ENCODE results near the gene STK10.

The STK10 gene

GRCh38 chr5:172216345-172216744 is 28.3 kb upstream of the STK10 start:
- H3K27ac ChIP-seq = no peak overlapping the region

DNA sequence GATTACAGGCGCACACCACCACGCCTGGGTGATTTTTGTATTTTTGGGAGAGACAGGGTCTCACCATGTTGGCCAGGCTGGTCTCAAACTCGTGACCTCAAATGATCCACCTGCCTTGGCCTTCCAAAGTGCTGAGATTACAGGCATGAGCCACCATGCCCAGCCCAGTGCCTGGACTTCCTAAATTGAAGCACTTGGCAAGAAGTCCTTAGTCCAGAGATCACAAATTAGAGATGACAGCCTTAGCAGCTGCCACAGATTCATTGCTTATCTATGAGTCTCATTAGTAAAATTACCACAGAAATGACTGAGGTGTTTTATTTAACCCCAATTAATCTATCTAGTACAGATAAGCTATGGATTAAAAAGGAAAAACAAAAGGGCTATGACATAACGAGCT is 25.1 kb upstream of the STK10 start:
- no peaks in the 10 kb centered on the region for H3K4me1 ChIP-seq (ENCODE audit: low read depth, poor library complexity, severe bottlenecking)
- H2AFZ ChIP-seq (ENCODE audit: low read depth) = no peak overlapping the region
- H4K20me1 ChIP-seq (ENCODE audit: insufficient read depth) = no peaks in the 10 kb centered on the region
- no peaks in the 10 kb centered on the region for H3K27me3 ChIP-seq (ENCODE audit: insufficient read depth, low read depth)
- TF ChIP-seq, protein P1, sequence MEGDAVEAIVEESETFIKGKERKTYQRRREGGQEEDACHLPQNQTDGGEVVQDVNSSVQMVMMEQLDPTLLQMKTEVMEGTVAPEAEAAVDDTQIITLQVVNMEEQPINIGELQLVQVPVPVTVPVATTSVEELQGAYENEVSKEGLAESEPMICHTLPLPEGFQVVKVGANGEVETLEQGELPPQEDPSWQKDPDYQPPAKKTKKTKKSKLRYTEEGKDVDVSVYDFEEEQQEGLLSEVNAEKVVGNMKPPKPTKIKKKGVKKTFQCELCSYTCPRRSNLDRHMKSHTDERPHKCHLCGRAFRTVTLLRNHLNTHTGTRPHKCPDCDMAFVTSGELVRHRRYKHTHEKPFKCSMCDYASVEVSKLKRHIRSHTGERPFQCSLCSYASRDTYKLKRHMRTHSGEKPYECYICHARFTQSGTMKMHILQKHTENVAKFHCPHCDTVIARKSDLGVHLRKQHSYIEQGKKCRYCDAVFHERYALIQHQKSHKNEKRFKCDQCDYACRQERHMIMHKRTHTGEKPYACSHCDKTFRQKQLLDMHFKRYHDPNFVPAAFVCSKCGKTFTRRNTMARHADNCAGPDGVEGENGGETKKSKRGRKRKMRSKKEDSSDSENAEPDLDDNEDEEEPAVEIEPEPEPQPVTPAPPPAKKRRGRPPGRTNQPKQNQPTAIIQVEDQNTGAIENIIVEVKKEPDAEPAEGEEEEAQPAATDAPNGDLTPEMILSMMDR (conservative IDR thresholded peaks at IDR 0.05; ENCODE audit: low read depth, low read length) = no peak
- H3K4me2 ChIP-seq = no peak overlapping the region
- no peak overlapping the region for H3K4me3 ChIP-seq (IDR thresholded peaks at IDR 0.05; ENCODE audit: insufficient read depth, low read depth, low read length)
- no peaks in the 10 kb centered on the region for H3K79me2 ChIP-seq (ENCODE audit: insufficient read depth, low read depth)
- no peaks in the 10 kb centered on the region for H3K36me3 ChIP-seq (ENCODE audit: insufficient read depth)
- no peak overlapping the region for H3K9ac ChIP-seq
- H3K27ac ChIP-seq = no peak overlapping the region

More at GRCh38 chr5:172216345-172216744, 28.3 kb upstream of the STK10 start:
- H3K4me3 ChIP-seq (IDR thresholded peaks at IDR 0.05; ENCODE audit: insufficient read depth, low read depth, low read length) = no peak overlapping the region
- H3K4me2 ChIP-seq = no peak overlapping the region
- no peaks in the 10 kb centered on the region for H3K27me3 ChIP-seq (ENCODE audit: insufficient read depth, low read depth)
- H4K20me1 ChIP-seq (ENCODE audit: insufficient read depth) = no peaks in the 10 kb centered on the region
- H3K9ac ChIP-seq = no peak overlapping the region
- TF ChIP-seq, protein P1 (conservative IDR thresholded peaks at IDR 0.05; ENCODE audit: low read depth, low read length) = no peak
- no peaks in the 10 kb centered on the region for H3K79me2 ChIP-seq (ENCODE audit: insufficient read depth, low read depth)
- no peak overlapping the region for H2AFZ ChIP-seq (ENCODE audit: low read depth)
- H3K36me3 ChIP-seq (ENCODE audit: insufficient read depth) = no peaks in the 10 kb centered on the region
- no peaks in the 10 kb centered on the region for H3K4me1 ChIP-seq (ENCODE audit: low read depth, poor library complexity, severe bottlenecking)

GRCh38 chr5:172211676-172212075 is 23.7 kb upstream of the STK10 start:
- Histone ChIP-seq H3K27ac (no peak overlapping the region), H3K79me2 (ENCODE audit: insufficient read depth, low read depth) (no peaks in the 10 kb centered on the region), H3K27me3 (ENCODE audit: insufficient read depth, low read depth) (no peaks in the 10 kb centered on the region), H3K36me3 (ENCODE audit: insufficient read depth) (no peaks in the 10 kb centered on the region), H2AFZ (ENCODE audit: low read depth) (no peak overlapping the region), H4K20me1 (ENCODE audit: insufficient read depth) (no peaks in the 10 kb centered on the region), H3K4me2 (no peak overlapping the region), H3K4me1 (ENCODE audit: low read depth, poor library complexity, severe bottlenecking) (no peaks in the 10 kb centered on the region), H3K4me3 (IDR thresholded peaks at IDR 0.05; ENCODE audit: insufficient read depth, low read depth, low read length) (no peak overlapping the region), H3K9ac (no peak overlapping the region)
- TF ChIP-seq, protein P1 (conservative IDR thresholded peaks at IDR 0.05; ENCODE audit: low read depth, low read length) = no peak

- H3K4me2 ChIP-seq = no peak overlapping the region
- H3K4me3 ChIP-seq (IDR thresholded peaks at IDR 0.05; ENCODE audit: insufficient read depth, low read depth, low read length) = no peak overlapping the region
- H3K79me2 ChIP-seq (ENCODE audit: insufficient read depth, low read depth) = no peaks in the 10 kb centered on the region
- H3K36me3 ChIP-seq (ENCODE audit: insufficient read depth) = no peaks in the 10 kb centered on the region
- H2AFZ ChIP-seq (ENCODE audit: low read depth) = no peak overlapping the region
- TF ChIP-seq, protein P1 (conservative IDR thresholded peaks at IDR 0.05; ENCODE audit: low read depth, low read length) = no peak
- no peaks in the 10 kb centered on the region for H3K4me1 ChIP-seq (ENCODE audit: low read depth, poor library complexity, severe bottlenecking)
- no peak overlapping the region for H3K27ac ChIP-seq
- no peaks in the 10 kb centered on the region for H3K27me3 ChIP-seq (ENCODE audit: insufficient read depth, low read depth)
- no peaks in the 10 kb centered on the region for H4K20me1 ChIP-seq (ENCODE audit: insufficient read depth)
- no peak overlapping the region for H3K9ac ChIP-seq
Measured at GRCh38 chr5:172209714-172210113, 21.7 kb upstream of the STK10 start.

All from KMS-11 (cell line).